ENCODE results near the gene NMUR1. TPM values are rescaled to one million over a fixed set of nuclear protein-coding genes. Genes with fewer than 3 reads are reported as not detected.

Gene NMUR1
- total and polyA plus RNA-seq, 8 donors = 0.38 to 1.1 (median 0.66) TPM

DNA sequence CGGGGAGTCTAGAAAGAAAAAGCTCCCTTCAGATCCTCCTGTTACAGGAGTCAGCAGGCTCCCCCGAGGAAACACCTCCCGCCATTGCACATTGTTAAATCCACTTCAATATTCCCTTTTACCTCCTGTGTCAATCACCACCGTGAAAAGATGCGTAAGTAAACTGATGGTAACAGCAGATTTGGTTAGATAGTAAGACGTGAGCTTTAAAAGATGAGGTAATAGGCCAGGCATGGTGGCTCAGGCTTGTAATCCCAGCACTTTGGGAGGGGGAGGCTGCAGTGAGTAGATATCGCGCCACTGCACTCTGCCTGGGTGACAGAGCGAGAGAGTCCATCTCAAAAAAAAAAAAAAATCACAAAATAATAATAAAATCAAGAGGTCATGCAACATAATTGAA, 50.8 kb downstream of the NMUR1 start:
- Histone ChIP-seq H3K27ac (no peak overlapping the region), H3K36me3 (no peaks in the 10 kb centered on the region), H3K9me3 (no peaks in the 10 kb centered on the region), H3K4me3 (no peak overlapping the region), H3K4me1 (peaks cover 0 to 8% of the 10 kb centered on the region in 2 donors), H3K27me3 (no peaks in the 10 kb centered on the region)
- no peak for ATAC-seq
- no peak for DNase-seq
- TF ChIP-seq, protein P1, sequence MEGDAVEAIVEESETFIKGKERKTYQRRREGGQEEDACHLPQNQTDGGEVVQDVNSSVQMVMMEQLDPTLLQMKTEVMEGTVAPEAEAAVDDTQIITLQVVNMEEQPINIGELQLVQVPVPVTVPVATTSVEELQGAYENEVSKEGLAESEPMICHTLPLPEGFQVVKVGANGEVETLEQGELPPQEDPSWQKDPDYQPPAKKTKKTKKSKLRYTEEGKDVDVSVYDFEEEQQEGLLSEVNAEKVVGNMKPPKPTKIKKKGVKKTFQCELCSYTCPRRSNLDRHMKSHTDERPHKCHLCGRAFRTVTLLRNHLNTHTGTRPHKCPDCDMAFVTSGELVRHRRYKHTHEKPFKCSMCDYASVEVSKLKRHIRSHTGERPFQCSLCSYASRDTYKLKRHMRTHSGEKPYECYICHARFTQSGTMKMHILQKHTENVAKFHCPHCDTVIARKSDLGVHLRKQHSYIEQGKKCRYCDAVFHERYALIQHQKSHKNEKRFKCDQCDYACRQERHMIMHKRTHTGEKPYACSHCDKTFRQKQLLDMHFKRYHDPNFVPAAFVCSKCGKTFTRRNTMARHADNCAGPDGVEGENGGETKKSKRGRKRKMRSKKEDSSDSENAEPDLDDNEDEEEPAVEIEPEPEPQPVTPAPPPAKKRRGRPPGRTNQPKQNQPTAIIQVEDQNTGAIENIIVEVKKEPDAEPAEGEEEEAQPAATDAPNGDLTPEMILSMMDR (IDR thresholded peaks at IDR 0.05) = no peak
- intact Hi-C loops (cut with DNase I) = no loop called here

DNA sequence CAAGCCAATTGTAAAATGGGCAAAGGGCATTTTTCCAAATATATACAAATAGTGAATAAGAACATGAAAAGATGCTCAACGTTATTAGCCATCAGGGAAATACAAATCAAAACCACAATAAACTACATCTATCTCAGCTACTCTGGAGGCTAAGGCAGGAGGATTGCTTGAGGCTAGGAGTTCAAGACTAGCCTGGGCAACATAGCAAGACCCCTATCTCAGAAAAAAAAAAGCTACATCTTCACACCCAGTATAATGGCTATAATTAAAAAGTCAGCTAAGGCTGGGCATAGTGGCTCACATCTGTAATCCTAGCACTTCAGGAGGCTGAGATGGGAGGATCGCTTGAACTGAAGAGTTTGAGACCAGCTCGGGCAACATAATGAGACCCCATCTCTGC, 53.3 kb downstream of the NMUR1 start:
- no peak for ATAC-seq
- Histone ChIP-seq H3K9me3 (no peaks in the 10 kb centered on the region), H3K4me1 (no peaks in the 10 kb centered on the region)

DNA sequence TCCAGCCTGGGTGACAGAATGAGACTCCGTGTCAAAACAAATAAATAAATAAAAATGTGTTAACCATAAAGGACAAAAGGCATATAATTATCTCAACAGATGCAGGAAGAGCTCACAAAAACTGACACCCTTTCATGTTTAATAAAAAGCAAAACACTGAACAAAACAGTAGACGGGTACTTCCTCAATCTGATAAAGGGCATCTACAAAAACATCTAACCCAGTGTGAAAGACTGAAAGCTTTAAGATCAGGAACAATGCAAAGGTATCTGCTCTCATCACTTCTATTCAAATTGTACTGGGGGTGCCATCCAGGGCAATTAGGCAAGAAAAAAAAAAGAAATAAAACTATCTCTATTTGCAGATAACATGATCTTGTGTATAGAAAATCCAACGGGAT, 54.3 kb downstream of the NMUR1 start:
- Histone ChIP-seq H3K36me3 (no peaks in the 10 kb centered on the region), H3K9me3 (no peaks in the 10 kb centered on the region), H3K4me1 (no peaks in the 10 kb centered on the region), H3K27me3 (no peaks in the 10 kb centered on the region), H3K4me3 (no peak overlapping the region), H3K27ac (no peak overlapping the region)
- DNase-seq (no peak), ATAC-seq (no peak)
- intact Hi-C loops (cut with DNase I) = no loop called here
- TF ChIP-seq, protein P1 (IDR thresholded peaks at IDR 0.05) = no peak

More for the DNA sequence above, 53.3 kb downstream of the NMUR1 start:
- no peak for DNase-seq
- no peak overlapping the region for H3K4me3 ChIP-seq
- no peaks in the 10 kb centered on the region for H3K27me3 ChIP-seq
- TF ChIP-seq, protein P1 (IDR thresholded peaks at IDR 0.05) = no peak
- intact Hi-C loops (cut with DNase I) = no loop called here
- H3K27ac ChIP-seq = no peak overlapping the region
- no peaks in the 10 kb centered on the region for H3K36me3 ChIP-seq

Other genes starting within 250 kb of the NMUR1 start
- 100 to 1,000 TPM in 1 of 2 donors, 10 to 100 TPM in 1; 32.6 to 107 TPM for gene B3GNT7, start 134.7 kb downstream of the NMUR1 start, total RNA-seq
- 1 to 10 TPM; 2.4 to 5.2 (median 3.8) TPM for gene B3GNT7, start 134.7 kb downstream of the NMUR1 start, polyA plus RNA-seq (ENCODE audit: insufficient read length in 6 of 6)
- gene NCL, start 66.0 kb downstream of the NMUR1 start, total RNA-seq = 100 to 1,000 TPM; 280 to 434 TPM
- gene NCL, start 66.0 kb downstream of the NMUR1 start, polyA plus RNA-seq (ENCODE audit: insufficient read length in 6 of 6) = 100 to 1,000 TPM; 828 to 988 (median 925) TPM
- not detected for gene TEX44, start 62.4 kb upstream of the NMUR1 start, total RNA-seq
- not detected for gene TEX44, start 62.4 kb upstream of the NMUR1 start, polyA plus RNA-seq (ENCODE audit: insufficient read length in 6 of 6)
- gene PTMA, start 178.1 kb upstream of the NMUR1 start, total RNA-seq = 100 to 1,000 TPM; 677 to 980 TPM
- 1,000 to 10,000 TPM; 1,790 to 2,328 (median 2,088) TPM for gene PTMA, start 178.1 kb upstream of the NMUR1 start, polyA plus RNA-seq (ENCODE audit: insufficient read length in 6 of 6)